ENCODE measurements around the gene ST3GAL4.

Gene ST3GAL4

DNA sequence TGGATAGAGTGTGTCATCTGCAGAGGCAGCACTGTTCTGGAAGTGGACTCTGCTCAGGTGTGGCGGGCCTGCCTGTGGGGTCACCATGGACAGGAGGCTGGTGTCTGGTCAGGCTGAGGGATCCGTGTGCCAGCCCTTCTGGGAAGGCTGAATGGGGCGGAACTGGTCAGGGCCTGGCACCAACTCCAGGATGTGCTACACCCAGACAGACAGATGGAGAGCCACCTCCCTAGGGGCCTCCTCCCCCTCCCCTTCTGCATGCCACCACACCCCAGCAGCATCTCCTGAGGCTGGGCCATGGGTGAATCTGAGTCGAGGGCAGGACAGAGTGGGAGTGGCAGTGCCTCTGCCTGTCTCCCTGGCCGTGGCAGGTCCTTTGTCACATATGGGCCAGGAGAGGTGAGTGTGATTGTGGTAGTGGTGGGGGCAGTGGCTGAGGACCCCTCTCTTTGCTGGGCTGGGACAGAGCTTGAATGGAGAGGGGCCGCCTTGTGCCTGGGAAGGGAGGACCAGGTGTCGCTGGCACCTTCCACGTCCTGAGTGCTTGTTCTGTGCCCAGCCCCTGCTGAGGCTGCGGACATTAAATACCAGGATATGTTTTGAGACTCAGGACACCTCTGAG is 29.1 kb downstream of the ST3GAL4 start:
- H3K27ac ChIP-seq: peak overlapping the region; percentile 68
- no peak for TF ChIP-seq CTCF (conservative IDR thresholded peaks at IDR 0.05)
- no peak for TF ChIP-seq ZFX (IDR thresholded peaks at IDR 0.05)

- H3K27ac ChIP-seq: peak overlapping the region; percentile 68
- no peak for TF ChIP-seq CTCF (conservative IDR thresholded peaks at IDR 0.05)
- no peak for TF ChIP-seq ZFX (IDR thresholded peaks at IDR 0.05)
Observed at GRCh38 chr11:126385991-126386728, 30.7 kb downstream of the ST3GAL4 start.

- peak overlapping the region; percentile 68 for H3K27ac ChIP-seq
Observed at GRCh38 chr11:126386729-126387071, 31.2 kb downstream of the ST3GAL4 start.

DNA sequence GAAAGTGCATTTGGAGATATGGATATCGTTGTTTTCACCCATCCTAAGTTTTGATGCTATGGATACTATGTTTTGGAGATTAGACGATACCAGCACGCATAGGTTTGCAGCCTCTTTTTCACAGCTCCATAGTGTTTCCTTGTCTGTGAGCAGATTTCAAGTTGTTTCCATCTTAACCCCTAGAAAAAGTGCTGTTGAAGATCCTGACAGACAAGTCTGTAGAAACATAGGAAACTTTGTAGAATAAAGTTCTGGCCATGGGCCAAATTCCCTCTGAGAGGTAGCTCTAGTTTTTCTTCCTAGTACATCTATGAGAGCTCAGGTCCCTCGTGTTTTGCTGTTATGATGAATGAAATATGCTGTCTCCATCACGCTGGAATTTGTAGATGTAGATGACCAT is 32.4 kb downstream of the ST3GAL4 start:
- no peak for TF ChIP-seq ZFX (IDR thresholded peaks at IDR 0.05)
- no peak for TF ChIP-seq CTCF (conservative IDR thresholded peaks at IDR 0.05)

DNA sequence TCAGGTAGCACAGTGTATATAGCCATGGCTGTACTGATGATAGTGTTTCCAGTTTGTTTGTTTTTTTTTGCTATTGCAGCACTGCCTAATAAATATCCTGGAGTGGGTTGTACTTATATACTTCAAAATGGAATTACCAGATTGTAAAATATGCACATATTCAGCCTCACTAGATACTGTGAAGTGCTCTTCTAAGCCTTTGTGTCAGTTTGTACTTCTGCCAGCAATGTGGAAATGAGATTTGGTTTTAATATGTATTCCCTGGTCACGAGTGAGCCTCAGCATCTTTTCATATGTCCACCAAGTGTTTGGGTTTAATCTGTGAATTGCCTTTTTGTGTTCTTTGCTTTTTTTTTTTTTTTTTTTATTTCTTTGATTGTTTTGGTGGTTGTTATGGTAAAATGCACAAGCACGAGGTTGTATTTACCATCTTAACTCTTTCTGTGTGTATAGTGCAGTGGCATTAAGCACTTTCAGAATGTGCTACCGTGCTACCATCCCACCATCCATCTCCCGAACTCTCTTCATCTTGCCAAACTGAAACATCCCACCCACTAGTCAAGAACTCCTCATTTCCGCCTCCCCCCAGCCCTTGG is 34.9 kb downstream of the ST3GAL4 start:
- TF ChIP-seq ZFX (IDR thresholded peaks at IDR 0.05) (no peak), CTCF (conservative IDR thresholded peaks at IDR 0.05) (no peak)

More for the DNA sequence above, 32.4 kb downstream of the ST3GAL4 start:
- H3K27ac ChIP-seq: no peak overlapping the region; the same call in 1 of the 2 replicates

DNA sequence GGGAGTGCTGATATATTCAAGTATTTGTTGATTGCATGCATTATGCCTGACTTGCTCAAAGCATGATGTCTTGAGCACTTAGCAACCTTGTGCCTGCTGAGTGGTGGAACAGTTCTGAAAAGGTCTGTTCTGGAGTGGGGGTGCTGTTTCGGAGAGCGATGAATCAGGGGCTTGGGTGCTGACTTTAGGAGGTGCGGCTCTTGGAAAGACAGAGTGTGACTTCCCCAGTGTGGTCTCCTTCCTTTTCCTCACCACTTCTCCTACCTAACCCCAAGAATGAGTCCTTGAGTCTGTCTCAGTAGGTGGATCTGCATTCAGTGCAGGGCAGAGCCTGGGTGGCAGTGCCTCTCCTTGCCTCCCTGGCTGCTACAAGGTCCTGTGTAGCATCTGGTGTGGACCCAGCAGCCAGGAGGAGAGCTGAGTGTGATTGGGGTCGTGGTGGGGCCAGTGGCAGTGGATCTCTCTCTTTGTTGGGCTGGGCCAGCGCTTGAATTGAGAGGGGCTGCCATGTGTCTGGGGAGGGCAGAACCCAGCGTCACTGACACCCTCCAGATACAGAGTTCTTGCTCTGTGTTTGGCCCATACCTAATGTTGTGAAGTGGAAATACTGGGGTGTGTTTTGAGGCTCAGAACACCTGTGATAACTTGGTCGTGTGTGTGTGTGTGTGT is 35.9 kb downstream of the ST3GAL4 start:
- H3K27ac ChIP-seq: no peak overlapping the region
- no peak for TF ChIP-seq CTCF (conservative IDR thresholded peaks at IDR 0.05)
- no peak for TF ChIP-seq ZFX (IDR thresholded peaks at IDR 0.05)

More for the DNA sequence above, 34.9 kb downstream of the ST3GAL4 start:
- H3K27ac ChIP-seq: no peak overlapping the region

DNA sequence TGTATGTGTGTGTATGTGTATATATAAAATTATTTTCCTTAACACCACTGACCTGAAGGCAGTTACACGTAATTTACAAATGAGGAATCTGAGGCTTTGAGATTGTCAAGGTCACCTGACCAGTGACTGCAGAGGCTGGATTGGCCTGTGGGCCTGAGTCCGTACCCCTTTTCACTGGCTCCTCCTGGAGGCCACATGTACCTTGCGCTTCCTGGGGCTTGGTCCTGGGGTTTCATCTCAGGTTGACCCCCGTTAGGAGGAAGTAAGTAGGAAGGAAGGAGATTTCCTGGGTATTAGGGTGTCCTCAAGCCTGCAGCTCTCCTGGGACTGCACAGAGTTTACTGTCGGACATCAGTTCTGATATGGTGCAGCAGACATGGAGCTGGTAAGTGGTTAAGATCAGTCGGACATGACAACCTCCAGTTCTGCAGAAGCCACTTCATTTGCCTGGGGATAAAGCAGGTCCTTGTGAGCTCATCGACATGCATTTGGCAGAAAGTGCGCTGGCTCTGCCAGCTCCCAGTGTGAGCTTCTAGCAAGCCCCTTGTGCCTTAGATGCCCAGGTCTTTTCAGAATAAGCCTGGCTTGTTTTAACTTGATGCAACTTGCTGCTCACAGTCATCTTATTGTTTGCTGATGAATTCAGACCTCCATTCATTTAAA is 36.6 kb downstream of the ST3GAL4 start:
- no peak overlapping the region for H3K27ac ChIP-seq

More for the DNA sequence above, 36.6 kb downstream of the ST3GAL4 start:
- no peak for TF ChIP-seq CTCF (conservative IDR thresholded peaks at IDR 0.05)
- TF ChIP-seq ZFX (IDR thresholded peaks at IDR 0.05): no peak
